Neural progenitor cell (in vitro differentiated cells): ENCODE data around the gene TTC4.

Source experiments
- EZH2 ChIP-seq: fragments of 200-600 bp; sonication (generic); IDR thresholded peaks from 2 replicates; pipeline ENCODE4 v1.6.1; 2017; ENCODE audit warnings: antibody characterized with exemption, mild to moderate bottlenecking, moderate library complexity
- EZH2phosphoT487 ChIP-seq: fragments of 200-600 bp; sonication (generic); IDR thresholded peaks from 2 replicates; pipeline ENCODE4 v1.6.1; 2017; ENCODE audit warnings: antibody characterized with exemption
- TF ChIP-seq, protein P1 (sequence below): fragments of 200-600 bp; sonication (generic); IDR thresholded peaks from 2 replicates; pipeline ENCODE4 v1.5.1; 2017; ENCODE audit warnings: antibody characterized with exemption, mild to moderate bottlenecking

DNA sequence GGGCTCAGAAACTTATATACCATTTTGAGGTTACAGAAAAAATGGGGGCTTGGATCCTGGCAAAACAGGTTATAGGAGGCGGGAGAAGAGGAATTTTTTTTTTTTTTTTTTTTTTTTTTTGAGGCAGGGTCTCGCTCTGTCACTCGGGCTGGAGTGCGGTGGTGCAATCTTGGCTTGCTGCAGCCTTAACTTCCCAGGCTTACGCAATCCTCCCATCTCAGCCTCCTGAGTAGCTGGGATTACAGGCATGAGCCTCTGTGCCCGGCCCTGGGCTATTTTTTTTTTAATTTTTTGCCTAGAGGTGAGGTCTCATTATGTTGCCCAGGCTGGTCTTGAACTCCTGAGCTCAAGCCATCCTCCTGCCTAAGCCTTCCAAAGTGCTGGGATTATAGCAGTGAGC is 49.3 kb upstream of the TTC4 start:
- TF ChIP-seq, protein P1, sequence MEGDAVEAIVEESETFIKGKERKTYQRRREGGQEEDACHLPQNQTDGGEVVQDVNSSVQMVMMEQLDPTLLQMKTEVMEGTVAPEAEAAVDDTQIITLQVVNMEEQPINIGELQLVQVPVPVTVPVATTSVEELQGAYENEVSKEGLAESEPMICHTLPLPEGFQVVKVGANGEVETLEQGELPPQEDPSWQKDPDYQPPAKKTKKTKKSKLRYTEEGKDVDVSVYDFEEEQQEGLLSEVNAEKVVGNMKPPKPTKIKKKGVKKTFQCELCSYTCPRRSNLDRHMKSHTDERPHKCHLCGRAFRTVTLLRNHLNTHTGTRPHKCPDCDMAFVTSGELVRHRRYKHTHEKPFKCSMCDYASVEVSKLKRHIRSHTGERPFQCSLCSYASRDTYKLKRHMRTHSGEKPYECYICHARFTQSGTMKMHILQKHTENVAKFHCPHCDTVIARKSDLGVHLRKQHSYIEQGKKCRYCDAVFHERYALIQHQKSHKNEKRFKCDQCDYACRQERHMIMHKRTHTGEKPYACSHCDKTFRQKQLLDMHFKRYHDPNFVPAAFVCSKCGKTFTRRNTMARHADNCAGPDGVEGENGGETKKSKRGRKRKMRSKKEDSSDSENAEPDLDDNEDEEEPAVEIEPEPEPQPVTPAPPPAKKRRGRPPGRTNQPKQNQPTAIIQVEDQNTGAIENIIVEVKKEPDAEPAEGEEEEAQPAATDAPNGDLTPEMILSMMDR, result no peak
- TF ChIP-seq EZH2 (no peak), EZH2phosphoT487 (no peak)
